SK-N-SH (cell line): ENCODE data around the gene ITGA6.

ENCODE experiments used
- CTCF ChIP-seq: fragments of 200-600 bp; sonication (generic); IDR thresholded peaks from 2 replicates; pipeline ENCODE4 v1.6.1; 2017; ENCODE audit warnings: antibody characterized with exemption, mild to moderate bottlenecking, moderate library complexity
- EP300 ChIP-seq, 2 experiments: IDR thresholded peaks; 2 replicates each; pipeline versions ENCODE4 v1.4.0 to v1.6.1; 2012; ENCODE audit warnings: borderline replicate concordance in 1 of 2, low read depth in 1 of 2, low read length in 1 of 2
- NRF1 ChIP-seq: IDR thresholded peaks from 2 replicates; pipeline ENCODE4 v1.6.1; 2012; ENCODE audit warnings: low read depth, mild to moderate bottlenecking, low read length
- RAD21 ChIP-seq: IDR thresholded peaks from 2 replicates; pipeline ENCODE4 v1.6.1; 2012; ENCODE audit warnings: mild to moderate bottlenecking, low read length
- SIN3A ChIP-seq: IDR thresholded peaks from 2 replicates; pipeline ENCODE4 v1.6.1; 2012; ENCODE audit warnings: low read depth, mild to moderate bottlenecking, low read length, moderate library complexity, borderline replicate concordance
- TAF1 ChIP-seq: IDR thresholded peaks from 2 replicates; pipeline ENCODE4 v1.6.1; 2012; ENCODE audit warnings: low read depth, mild to moderate bottlenecking, low read length, moderate library complexity, borderline replicate concordance

- no peak for TF ChIP-seq CTCF
- TF ChIP-seq EP300 (IDR thresholded peaks at IDR 0.05; ENCODE audit: borderline replicate concordance in 1 of 2, low read depth in 1 of 2, low read length in 1 of 2), result no peak
- TF ChIP-seq SIN3A, result no peak
- no peak for TF ChIP-seq TAF1
- no peak for TF ChIP-seq RAD21
- no peak for TF ChIP-seq NRF1
These were observed 22.6 kb downstream of the ITGA6 start for GRCh38 chr2:172449911-172450550.
